Suprapubic skin (tissue), 4 donors: ENCODE results near the gene TRMO. TPM values are rescaled to one million over a fixed set of nuclear protein-coding genes. Genes with fewer than 3 reads are reported as not detected.

Experiments
- DNase-seq, 2 donors: peaks; one replicate each; pipeline ENCODE4 v3.0.0-alpha.2; 2019; ENCODE audit warnings: low spot score in 2 of 2
- H3K27ac ChIP-seq: fragments of 200-600 bp; sonication (generic); one replicate; pipeline ENCODE4 v1.5.1; 2019
- H3K27me3 ChIP-seq: fragments of 200-600 bp; sonication (generic); one replicate; pipeline ENCODE4 v1.5.1; 2019
- H3K36me3 ChIP-seq: fragments of 200-600 bp; sonication (generic); one replicate; pipeline ENCODE4 v1.5.1; 2019
- H3K4me1 ChIP-seq: fragments of 200-600 bp; sonication (generic); one replicate; pipeline ENCODE4 v1.5.1; 2019
- H3K4me3 ChIP-seq: fragments of 200-600 bp; sonication (generic); one replicate; pipeline ENCODE4 v1.5.1; 2019; ENCODE audit warnings: mild to moderate bottlenecking
- H3K9me3 ChIP-seq: fragments of 200-600 bp; sonication (generic); one replicate; pipeline ENCODE4 v1.5.1; 2019
- EP300 ChIP-seq: sonication (generic); formaldehyde crosslinking; IDR thresholded peaks from one replicate; pipeline ENCODE4 v1.6.1; 2017; ENCODE audit warnings: antibody characterized with exemption
- POLR2A ChIP-seq, 2 donors: fragments of 450-650 bp; IDR thresholded peaks; one replicate each; pipeline ENCODE4 v1.6.1; 2017; ENCODE audit warnings: antibody characterized with exemption in 2 of 2, mild to moderate bottlenecking in 2 of 2, moderate library complexity in 2 of 2
- POLR2AphosphoS5 ChIP-seq, 3 donors: sonication (generic); formaldehyde crosslinking; IDR thresholded peaks; one replicate each; pipeline ENCODE4 v1.6.1; 2017; ENCODE audit warnings: antibody characterized with exemption in 3 of 3
- WGBS: methylation state at CpG from one replicate; pipeline ENCODE4 v1.1.5; 2018; 5-methylcytosine and 5-hydroxymethylcytosine counted together
- total RNA-seq, 4 donors: library from RNA; depleted of rRNA; stranded (reverse); fragments of >200 nt; gene quantifications; one replicate each; pipeline ENCODE4 v1.1.0, GENCODE V29; 2016
- TF ChIP-seq, protein P1 (sequence below), 2 donors: fragments of 200-600 bp in 1 of 2; fragments of 450-650 bp in 1 of 2; sonication (generic) in 1 of 2; IDR thresholded peaks; one replicate each; pipeline ENCODE4 v1.5.1; 2016 to 2019; ENCODE audit warnings: antibody characterized with exemption in 2 of 2, mild to moderate bottlenecking in 1 of 2, moderate library complexity in 1 of 2

Gene TRMO
- total RNA-seq, 4 donors from 2014 or later = 19.3 to 47.2 (median 31.7) TPM

- no peak overlapping the region for H3K4me3 ChIP-seq
- TF ChIP-seq POLR2A (IDR thresholded peaks at IDR 0.05) = no peak
- TF ChIP-seq, protein P1, sequence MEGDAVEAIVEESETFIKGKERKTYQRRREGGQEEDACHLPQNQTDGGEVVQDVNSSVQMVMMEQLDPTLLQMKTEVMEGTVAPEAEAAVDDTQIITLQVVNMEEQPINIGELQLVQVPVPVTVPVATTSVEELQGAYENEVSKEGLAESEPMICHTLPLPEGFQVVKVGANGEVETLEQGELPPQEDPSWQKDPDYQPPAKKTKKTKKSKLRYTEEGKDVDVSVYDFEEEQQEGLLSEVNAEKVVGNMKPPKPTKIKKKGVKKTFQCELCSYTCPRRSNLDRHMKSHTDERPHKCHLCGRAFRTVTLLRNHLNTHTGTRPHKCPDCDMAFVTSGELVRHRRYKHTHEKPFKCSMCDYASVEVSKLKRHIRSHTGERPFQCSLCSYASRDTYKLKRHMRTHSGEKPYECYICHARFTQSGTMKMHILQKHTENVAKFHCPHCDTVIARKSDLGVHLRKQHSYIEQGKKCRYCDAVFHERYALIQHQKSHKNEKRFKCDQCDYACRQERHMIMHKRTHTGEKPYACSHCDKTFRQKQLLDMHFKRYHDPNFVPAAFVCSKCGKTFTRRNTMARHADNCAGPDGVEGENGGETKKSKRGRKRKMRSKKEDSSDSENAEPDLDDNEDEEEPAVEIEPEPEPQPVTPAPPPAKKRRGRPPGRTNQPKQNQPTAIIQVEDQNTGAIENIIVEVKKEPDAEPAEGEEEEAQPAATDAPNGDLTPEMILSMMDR (IDR thresholded peaks at IDR 0.05) = no peak
- no peak for TF ChIP-seq EP300
- no peak for TF ChIP-seq POLR2AphosphoS5 (IDR thresholded peaks at IDR 0.05)
- DNase-seq = no peak
- no peak overlapping the region for H3K27ac ChIP-seq
- H3K4me1 ChIP-seq = peaks cover 8% of the 10 kb centered on the region
- WGBS = 100% methylated on average over 1 of the region's 1 CpG
- peaks cover 66% of the 10 kb centered on the region for H3K36me3 ChIP-seq
- H3K9me3 ChIP-seq = no peaks in the 10 kb centered on the region
- no peaks in the 10 kb centered on the region for H3K27me3 ChIP-seq
Measured at GRCh38 chr9:97911970-97912369, 10.3 kb downstream of the TRMO start.

GRCh38 chr9:97911528-97911927 lies 10.8 kb downstream of the TRMO start:
- Histone ChIP-seq H3K4me1 (peaks cover 10% of the 10 kb centered on the region), H3K27me3 (no peaks in the 10 kb centered on the region), H3K4me3 (no peak overlapping the region), H3K27ac (no peak overlapping the region), H3K9me3 (no peaks in the 10 kb centered on the region), H3K36me3 (peaks cover 66% of the 10 kb centered on the region)
- DNase-seq = no peak
- WGBS = 95% methylated on average over 2 of the region's 2 CpGs
- TF ChIP-seq POLR2A (IDR thresholded peaks at IDR 0.05) (no peak), POLR2AphosphoS5 (IDR thresholded peaks at IDR 0.05) (no peak), EP300 (no peak)
- TF ChIP-seq, protein P1 (IDR thresholded peaks at IDR 0.05) = no peak

GRCh38 chr9:97910357-97910756 lies 11.9 kb downstream of the TRMO start:
- WGBS = 66% methylated on average over 6 of the region's 6 CpGs
- Histone ChIP-seq H3K27ac (no peak overlapping the region), H3K4me3 (no peak overlapping the region), H3K27me3 (no peaks in the 10 kb centered on the region), H3K4me1 (peaks cover 16% of the 10 kb centered on the region), H3K36me3 (peaks cover 64% of the 10 kb centered on the region), H3K9me3 (no peaks in the 10 kb centered on the region)
- no peak for DNase-seq
- no peak for TF ChIP-seq POLR2AphosphoS5 (IDR thresholded peaks at IDR 0.05)
- TF ChIP-seq, protein P1 (IDR thresholded peaks at IDR 0.05) = no peak
- TF ChIP-seq POLR2A (IDR thresholded peaks at IDR 0.05) = no peak
- no peak for TF ChIP-seq EP300

- peaks cover 16% of the 10 kb centered on the region for H3K4me1 ChIP-seq
Measured at GRCh38 chr9:97908705-97909104, 13.6 kb downstream of the TRMO start.

GRCh38 chr9:97907632-97908031 lies 14.7 kb downstream of the TRMO start:
- H3K9me3 ChIP-seq = no peaks in the 10 kb centered on the region
- peaks cover 57% of the 10 kb centered on the region for H3K36me3 ChIP-seq
- peaks cover 16% of the 10 kb centered on the region for H3K4me1 ChIP-seq
- no peaks in the 10 kb centered on the region for H3K27me3 ChIP-seq
- no peak overlapping the region for H3K4me3 ChIP-seq
- WGBS = 82% methylated on average over 5 of the region's 5 CpGs
- TF ChIP-seq POLR2A (IDR thresholded peaks at IDR 0.05) (no peak), POLR2AphosphoS5 (IDR thresholded peaks at IDR 0.05) (no peak), EP300 (no peak)
- TF ChIP-seq, protein P1 (IDR thresholded peaks at IDR 0.05) = no peak
- H3K27ac ChIP-seq = no peak overlapping the region
- DNase-seq = no peak

More at GRCh38 chr9:97908705-97909104, 13.6 kb downstream of the TRMO start:
- Histone ChIP-seq H3K36me3 (peaks cover 67% of the 10 kb centered on the region), H3K27me3 (no peaks in the 10 kb centered on the region), H3K27ac (no peak overlapping the region), H3K4me3 (no peak overlapping the region), H3K9me3 (no peaks in the 10 kb centered on the region)
- no peak for DNase-seq
- 87% methylated on average over 1 of the region's 1 CpG for WGBS
- TF ChIP-seq EP300 (no peak), POLR2A (IDR thresholded peaks at IDR 0.05) (no peak), POLR2AphosphoS5 (IDR thresholded peaks at IDR 0.05) (no peak)
- TF ChIP-seq, protein P1 (IDR thresholded peaks at IDR 0.05) = no peak
